Measurements from ENCODE around the gene EVX2. TPM values are rescaled to one million over a fixed set of nuclear protein-coding genes. Genes with fewer than 3 reads are reported as not detected.

EVX2 gene
- polyA plus RNA-seq, 4 donors = 0.04 to 0.06 TPM; not detected in 2

DNA sequence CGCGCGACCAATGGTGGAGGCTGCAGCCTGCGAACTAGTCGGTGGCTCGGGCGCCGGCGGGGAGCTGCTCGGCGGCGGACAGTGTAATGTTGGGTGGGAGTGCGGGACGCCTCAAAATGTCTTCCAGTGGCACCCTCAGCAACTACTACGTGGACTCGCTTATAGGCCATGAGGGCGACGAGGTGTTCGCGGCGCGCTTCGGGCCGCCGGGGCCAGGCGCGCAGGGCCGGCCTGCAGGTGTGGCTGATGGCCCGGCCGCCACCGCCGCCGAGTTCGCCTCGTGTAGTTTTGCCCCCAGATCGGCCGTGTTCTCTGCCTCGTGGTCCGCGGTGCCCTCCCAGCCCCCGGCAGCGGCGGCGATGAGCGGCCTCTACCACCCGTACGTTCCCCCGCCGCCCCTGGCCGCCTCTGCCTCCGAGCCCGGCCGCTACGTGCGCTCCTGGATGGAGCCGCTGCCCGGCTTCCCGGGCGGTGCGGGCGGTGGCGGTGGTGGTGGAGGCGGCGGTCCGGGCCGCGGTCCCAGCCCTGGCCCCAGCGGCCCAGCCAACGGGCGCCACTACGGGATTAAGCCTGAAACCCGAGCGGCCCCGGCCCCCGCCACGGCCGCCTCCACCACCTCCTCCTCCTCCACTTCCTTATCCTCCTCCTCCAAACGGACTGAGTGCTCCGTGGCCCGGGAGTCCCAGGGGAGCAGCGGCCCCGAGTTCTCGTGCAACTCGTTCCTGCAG, 39.1 kb upstream of the EVX2 start, which contains the start of gene HOXD9:
HOXD9 (plus strand) TSS at position 37 of the 728 bp plus-strand sequence; CDS start at position 87, 50 bp downstream.
- DNase-seq (ENCODE audit: low read depth in 4 of 4, low spot score in 3 of 4) = no peak

DNA sequence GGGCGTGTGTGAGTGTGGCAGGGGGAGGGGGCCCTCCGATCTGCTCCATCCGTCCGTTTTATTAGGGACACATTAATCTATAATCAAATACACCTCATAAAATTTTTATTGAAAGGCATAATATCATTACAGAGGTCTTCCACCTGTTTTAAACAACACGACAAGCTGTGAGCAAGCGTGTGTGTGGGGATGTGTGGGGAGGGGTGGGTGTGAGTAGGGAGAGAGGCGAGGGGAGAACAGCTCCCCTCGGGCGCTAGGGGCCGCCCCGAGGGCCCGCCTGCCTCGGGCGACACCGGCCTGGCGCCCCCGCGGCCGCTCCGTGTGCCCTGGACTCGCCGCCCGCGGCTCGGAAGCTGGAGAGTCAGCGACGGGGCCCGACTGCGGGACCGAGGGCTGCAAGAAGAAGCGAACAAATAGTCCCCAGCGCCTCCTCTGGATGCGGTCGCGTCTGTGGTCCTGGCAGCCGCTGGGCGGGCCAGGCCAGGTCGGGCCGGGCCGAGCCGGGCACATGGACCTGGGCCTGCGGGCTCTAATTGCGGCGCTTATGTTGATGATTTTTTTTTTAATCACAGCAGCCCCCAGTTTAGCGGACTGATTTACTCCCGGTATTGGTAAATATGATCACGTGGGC, 38.4 kb upstream of the EVX2 start:
- DNase-seq (ENCODE audit: low read depth in 4 of 4, low spot score in 3 of 4) = no peak

DNA sequence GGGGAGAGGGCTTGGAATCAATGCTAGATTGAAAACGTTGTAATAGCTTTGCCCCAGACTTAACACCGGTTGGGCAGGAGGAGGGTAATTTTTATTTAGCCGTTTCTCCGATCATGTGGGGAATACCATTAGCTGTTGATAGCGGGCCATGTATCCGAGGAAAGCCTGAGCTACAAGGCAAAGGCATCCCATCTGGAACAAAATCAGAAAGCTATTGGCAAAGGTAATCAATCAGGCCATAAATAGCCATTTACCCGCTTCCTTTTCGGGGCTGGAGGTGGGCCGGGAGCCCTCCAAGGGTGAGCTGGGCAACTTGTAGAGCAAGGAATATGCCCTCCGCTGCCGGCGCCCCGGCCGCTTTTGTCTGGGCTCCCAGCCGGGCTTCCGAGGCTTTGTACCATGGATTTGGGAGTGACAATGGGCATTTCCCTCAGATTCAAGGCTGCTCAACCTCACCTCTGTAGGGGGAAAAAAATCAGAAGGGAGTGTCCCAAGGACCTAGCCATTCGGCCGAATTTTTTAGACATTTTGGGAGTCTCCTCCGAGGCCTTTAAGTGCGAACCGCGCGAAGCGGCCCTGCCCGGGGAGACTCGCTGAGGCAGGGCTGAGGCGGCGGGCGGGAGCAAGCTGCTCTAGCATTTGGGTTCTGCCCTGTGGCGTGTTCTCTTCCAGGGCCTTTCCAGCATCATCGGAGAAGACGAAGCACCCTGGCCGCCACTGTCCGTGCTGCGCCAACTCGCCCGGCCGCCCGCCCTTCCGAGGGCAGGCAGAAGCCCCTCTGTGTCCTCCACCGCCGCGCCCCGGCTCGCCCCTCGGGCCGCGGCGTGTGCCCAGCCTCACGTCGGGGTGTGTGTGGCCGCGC, 37.7 kb upstream of the EVX2 start:
- no peak for DNase-seq (ENCODE audit: low read depth in 4 of 4, low spot score in 3 of 4)

- no peak for DNase-seq (ENCODE audit: low read depth in 4 of 4, low spot score in 3 of 4)
Observed at GRCh38 chr2:176120364-176121189, 36.8 kb upstream of the EVX2 start.

DNA sequence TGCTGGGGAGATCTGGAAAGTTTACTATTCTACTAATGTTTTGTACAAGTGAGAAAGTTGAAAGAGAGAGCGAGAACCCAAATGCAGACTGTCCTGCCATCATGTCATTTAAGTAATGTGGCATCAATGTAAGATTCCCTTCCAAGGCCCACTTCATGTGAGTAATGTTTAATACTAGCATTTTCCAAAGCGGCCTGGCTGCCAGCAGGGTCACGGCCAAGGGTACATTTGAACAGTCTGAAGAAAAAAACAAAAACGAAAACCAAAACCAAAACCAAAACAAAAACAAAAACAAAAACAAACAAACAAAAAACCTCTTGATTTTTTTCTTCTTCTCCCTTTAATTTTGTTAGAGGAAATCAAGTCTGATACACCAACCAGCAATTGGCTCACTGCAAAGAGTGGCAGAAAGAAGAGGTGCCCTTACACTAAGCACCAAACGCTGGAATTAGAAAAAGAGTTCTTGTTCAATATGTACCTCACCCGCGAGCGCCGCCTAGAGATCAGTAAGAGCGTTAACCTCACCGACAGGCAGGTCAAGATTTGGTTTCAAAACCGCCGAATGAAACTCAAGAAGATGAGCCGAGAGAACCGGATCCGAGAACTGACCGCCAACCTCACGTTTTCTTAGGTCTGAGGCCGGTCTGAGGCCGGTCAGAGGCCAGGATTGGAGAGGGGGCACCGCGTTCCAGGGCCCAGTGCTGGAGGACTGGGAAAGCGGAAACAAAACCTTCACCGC, 35.0 kb upstream of the EVX2 start:
- DNase-seq (ENCODE audit: low read depth in 4 of 4, low spot score in 3 of 4) = no peak

- no peak for DNase-seq (ENCODE audit: low read depth in 4 of 4, low spot score in 3 of 4)
Observed at GRCh38 chr2:176117823-176118371, 34.1 kb upstream of the EVX2 start.

GRCh38 chr2:176117162-176117822, 33.5 kb upstream of the EVX2 start:
- no peak for DNase-seq (ENCODE audit: low read depth in 4 of 4, low spot score in 3 of 4)

DNA sequence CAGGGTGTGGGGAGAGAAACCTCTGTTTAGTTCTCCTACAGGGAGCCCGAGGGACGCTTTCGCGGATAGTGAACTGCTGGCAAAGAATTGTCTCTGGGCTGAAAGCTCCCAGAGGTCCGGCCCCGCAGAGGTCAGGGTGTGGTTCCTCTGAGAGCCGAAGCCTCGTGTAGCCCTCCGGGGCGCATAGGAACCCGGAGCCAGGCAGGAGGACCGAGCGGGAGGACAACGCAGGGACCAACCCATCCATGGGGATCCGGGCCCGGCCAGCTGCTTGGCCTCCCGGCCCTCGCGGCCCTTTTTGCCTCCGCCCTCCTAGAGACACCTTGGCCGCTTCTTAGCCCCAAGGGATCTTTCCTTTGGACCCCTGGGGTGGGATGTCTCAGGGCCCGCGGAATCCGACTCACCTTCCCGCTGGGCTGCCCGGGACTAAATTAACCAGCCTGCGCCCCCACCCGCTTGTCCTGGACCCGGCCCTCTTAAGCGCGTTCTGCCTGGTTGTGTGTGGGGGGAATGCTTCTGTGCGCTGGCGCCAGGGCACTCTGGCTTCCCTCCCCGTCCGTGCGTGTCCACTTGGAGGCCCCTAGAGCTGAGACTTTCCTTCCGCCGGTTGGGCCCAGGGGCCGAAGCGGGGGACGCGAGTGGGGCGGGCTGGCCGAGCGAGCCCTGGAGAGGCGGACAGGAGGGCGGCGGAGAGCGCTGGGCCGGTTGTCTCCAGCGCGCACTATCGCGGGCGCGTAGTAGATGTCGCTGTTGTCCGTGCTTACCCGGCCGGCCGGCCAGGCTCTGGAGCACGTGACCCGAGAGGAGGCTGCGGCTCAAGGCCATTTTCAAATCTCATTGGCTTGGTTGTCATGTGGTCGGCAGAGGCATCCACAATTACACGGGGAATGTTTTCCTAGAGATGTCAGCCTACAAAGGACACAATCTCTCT, 32.4 kb upstream of the EVX2 start, which contains the start of gene HOXD10:
HOXD10 (plus strand) TSS at position 896 of the 931 bp plus-strand sequence. CDS start 56 bp downstream, outside the sequence.
- no peak for DNase-seq (ENCODE audit: low read depth in 4 of 4, low spot score in 3 of 4)

DNA sequence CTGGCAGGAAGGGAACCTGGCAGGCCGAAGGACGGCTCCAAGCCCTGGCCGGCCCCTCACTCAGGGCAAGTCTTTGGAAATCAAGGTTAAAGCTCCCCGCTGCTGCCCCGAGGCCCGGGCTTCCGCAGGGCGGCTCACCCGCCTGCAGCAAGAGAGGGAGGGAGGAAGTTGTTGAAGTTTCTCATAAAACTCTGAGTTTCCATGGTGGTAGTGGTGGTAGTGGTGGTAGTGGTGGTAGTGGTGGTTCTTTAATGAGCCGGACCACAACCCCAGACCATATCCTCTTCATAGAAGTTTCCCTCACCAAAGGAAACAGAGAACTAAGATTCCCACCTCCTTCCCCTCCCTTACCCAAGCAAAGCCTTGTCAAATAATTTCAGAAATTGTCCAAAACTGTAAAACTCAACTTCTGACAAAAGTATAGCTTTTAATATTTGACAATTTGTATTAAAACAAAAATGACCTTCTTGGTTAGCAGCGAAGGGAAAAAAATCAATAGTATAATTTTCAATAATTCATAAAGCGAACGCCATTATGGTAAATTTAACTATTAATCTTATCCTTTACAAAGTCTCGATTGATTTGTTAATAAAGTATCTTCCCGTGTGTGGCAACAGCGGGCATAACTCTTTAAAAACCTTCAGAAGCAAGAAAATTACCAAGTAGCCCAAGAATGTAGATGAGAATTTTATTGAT, 31.3 kb upstream of the EVX2 start:
- DNase-seq (ENCODE audit: low read depth in 4 of 4, low spot score in 3 of 4) = no peak

GRCh38 chr2:176114120-176114929, 30.6 kb upstream of the EVX2 start:
- no peak for DNase-seq (ENCODE audit: low read depth in 4 of 4, low spot score in 3 of 4)

DNA sequence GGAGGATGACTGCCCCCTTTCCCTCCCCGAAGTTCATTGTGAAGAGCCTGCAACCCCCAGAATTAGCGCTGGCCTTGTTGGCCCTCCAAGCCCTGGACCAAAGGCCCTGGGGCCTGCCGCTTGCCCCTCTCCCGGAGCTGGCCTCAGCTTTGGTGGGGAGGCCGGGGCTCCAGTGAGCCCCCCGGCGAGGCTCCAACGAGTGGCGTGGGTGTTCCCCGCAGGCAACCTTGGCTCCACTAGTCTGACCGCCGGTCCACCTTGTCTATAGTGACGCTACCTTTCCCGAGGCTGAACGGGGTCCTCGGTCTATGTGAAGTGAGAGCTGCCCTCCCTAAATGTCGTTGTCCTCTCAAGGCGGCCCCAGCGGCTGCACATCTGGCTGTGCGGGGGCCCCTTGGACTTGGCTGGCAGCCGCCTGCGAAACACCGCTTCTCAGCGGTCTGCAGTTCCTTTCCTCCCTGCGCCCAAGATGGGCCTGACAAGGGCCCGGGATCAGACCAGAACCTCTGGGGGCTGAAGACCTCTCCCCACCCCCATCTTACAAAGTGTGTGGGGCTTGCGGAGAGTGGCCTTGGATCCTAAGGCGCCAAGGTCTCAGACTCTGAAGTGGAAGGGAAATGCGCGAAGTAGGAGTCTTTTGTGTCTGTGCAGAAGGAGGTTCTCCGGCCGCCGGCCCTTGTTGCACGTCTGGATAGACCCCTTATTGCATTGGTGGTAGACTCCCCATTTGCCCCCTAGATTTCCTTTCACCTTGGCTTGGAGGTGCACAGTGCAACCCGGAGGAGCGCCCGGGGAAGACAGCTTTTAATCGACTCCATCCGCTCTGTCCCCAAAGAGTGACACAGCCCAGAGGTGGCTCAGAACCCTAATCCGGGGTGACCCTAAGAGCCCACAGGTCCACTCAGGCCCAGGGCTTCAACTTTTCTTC, 28.9 kb upstream of the EVX2 start:
- DNase-seq (ENCODE audit: low read depth in 4 of 4, low spot score in 3 of 4) = no peak

DNA sequence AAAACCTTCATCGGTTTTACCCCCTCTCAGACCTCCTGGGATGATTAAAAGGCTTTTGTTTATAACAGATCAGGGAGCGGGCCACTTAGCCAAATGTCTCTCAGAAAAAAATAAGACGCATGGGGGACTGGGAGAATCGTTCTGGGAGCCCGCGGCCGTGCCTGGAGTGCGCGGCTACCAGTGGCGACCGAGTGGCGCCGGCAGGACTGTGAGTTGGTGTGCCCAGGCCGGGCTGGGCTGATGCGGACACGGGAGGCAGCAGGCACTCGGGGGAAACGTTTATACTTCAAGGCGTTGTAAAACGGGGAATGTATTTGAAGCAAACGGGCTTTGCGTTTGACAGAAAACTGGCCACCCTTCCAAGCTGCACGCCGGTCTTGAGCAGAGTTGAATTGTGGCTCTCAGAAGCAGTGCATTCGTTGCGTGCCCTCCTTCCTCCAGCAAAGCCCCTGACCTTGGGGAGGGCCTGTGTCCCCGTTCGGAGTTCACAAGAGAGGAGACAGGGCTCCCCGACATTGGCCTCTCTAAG, 28.1 kb upstream of the EVX2 start:
- DNase-seq (ENCODE audit: low read depth in 4 of 4, low spot score in 3 of 4) = no peak

DNA sequence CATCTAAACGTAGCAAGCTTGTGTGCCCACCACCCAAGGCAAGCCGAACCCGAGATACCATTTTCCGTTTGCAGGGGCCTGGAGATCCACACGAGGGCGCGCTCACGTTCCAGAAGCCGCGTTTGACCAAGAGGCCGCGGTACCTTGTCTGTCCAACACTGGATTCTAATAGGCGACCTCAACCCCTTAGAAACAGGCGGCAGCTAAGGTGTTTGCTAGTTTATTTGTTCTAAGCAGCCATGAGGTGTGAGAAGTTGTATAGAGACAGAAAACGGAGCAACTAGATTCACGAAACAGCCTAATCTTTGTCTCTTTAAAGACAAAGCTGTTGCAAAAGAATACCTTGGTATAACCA, 27.5 kb upstream of the EVX2 start:
- DNase-seq (ENCODE audit: low read depth in 4 of 4, low spot score in 3 of 4) = peak in 1 of 4 donors; percentile 86

DNA sequence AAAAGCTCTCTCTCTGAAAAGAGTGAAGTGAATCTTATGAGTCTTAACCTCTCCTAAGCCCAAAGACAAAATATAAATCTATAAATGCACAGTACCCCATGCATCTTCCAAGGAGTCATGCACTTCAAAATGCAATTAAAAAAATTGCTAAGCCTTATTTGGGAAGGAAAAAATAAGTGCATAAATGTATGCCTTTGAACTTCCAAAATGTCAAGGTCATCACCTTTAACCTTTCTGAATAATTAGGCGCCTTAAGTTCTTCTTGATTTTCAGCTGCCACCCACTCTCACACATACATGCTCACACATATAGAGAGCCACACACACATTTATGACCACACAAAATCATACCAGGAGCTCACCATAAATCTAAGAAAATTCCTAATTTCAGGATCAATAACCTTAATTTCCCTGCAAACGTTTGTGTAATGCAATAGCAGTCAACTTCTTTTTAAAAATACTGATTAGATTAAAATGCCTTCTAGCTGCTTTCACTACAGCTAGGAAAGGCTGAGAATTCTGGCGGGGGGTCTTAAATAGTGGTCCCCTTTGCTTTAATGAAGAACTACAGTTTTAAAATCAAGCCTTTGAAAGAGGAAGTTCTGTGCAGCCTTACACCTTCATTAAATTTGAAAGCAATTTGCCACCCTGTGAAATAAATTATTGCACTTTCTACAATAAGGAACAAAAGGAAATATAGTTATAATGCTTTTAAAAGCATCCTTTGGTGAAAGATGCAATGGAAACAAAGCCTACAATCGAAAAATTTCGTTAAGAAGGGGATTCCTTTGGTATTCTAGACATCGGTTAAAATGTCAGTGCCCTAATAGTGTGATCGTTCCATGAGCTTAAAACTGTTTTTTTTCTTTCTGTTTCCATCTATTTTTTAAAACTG, 26.9 kb upstream of the EVX2 start:
- DNase-seq (ENCODE audit: low read depth in 4 of 4, low spot score in 3 of 4) = no peak

All from left renal pelvis (tissue), 4 donors.